Upper lobe of left lung (tissue), 4 donors: ENCODE measurements around the gene ECSCR.

ENCODE experiments used
- POLR2A ChIP-seq, 4 donors: fragments of 450-650 bp; IDR thresholded peaks; one replicate each; pipeline ENCODE4 v1.5.1; 2016 to 2017; ENCODE audit warnings: antibody characterized with exemption in 4 of 4, mild to moderate bottlenecking in 2 of 4
- POLR2AphosphoS5 ChIP-seq, 2 donors: sonication (generic); formaldehyde crosslinking; IDR thresholded peaks; one replicate each; pipeline ENCODE4 v1.5.1; 2017; ENCODE audit warnings: antibody characterized with exemption in 2 of 2
- TF ChIP-seq, protein P1 (sequence below), 6 experiments: fragments of 450-650 bp in 4 of 6; fragments of 200-600 bp in 2 of 6; sonication (generic) in 2 of 6; IDR thresholded peaks; one replicate each; pipeline ENCODE4 v1.5.1; 2016 to 2019; ENCODE audit warnings: antibody characterized with exemption in 6 of 6

DNA sequence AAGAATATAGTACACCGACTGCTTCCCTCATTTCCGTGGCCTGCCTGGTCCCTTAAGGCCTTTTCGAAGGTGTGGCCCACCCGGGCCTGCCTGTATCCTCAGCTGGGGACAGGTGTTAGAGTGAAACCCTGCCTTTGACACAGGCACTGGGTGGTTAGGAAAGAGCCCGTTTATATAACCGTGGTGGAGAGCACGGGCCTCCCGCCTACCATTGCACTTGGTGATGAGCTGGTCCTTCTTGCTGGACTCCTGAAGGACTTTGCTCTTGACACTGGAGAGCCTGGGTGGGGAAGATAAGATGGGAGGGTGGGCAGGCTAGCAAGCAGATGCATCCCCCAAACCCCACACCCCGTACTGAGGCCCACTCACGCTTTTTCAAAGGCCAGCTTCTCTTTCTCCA, 61.0 kb downstream of the ECSCR start:
- no peak for TF ChIP-seq POLR2A (IDR thresholded peaks at IDR 0.05)
- TF ChIP-seq, protein P1, sequence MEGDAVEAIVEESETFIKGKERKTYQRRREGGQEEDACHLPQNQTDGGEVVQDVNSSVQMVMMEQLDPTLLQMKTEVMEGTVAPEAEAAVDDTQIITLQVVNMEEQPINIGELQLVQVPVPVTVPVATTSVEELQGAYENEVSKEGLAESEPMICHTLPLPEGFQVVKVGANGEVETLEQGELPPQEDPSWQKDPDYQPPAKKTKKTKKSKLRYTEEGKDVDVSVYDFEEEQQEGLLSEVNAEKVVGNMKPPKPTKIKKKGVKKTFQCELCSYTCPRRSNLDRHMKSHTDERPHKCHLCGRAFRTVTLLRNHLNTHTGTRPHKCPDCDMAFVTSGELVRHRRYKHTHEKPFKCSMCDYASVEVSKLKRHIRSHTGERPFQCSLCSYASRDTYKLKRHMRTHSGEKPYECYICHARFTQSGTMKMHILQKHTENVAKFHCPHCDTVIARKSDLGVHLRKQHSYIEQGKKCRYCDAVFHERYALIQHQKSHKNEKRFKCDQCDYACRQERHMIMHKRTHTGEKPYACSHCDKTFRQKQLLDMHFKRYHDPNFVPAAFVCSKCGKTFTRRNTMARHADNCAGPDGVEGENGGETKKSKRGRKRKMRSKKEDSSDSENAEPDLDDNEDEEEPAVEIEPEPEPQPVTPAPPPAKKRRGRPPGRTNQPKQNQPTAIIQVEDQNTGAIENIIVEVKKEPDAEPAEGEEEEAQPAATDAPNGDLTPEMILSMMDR (IDR thresholded peaks at IDR 0.05): no peak
- TF ChIP-seq POLR2AphosphoS5 (IDR thresholded peaks at IDR 0.05): no peak
